Measurements from ENCODE around the gene ATL1. TPM values are rescaled to one million over a fixed set of nuclear protein-coding genes. Genes with fewer than 3 reads are reported as not detected.
"Not testable (repeated sequence)": the region's sequence is repeated elsewhere in the genome, so short reads cannot be mapped to it uniquely, and the experiment has no call there.

The ATL1 gene
- polyA plus RNA-seq, 6 donors from 2014 or later = 2.1 to 7.1 (median 5.2) TPM

DNA sequence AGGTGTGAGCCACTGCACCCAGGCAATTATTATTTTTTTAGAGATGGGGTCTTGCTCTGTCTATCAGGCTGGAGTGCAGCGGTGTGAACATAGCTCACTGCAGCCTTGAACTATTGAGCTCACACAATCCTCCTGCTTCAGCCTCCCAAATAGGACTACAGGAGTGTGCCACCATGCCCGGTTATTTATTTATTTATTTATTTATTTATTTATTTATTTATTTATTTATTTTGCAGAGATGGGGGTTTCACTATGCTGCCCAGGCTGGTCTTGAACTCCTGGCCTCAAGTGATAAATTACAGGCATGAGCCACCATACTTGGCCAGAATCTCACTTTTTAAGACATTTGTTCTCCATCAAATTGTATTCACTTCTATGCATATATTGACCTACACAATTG, 56.3 kb downstream of the ATL1 start:
- ATAC-seq (ENCODE audit: low read depth in 2 of 2) (no peak), DNase-seq (no peak)
- Mint-ChIP-seq H3K27me3 (no peaks in the 10 kb centered on the region), H3K36me3 (no peaks in the 10 kb centered on the region), H3K4me3 (no peak overlapping the region), H3K4me1 (peaks cover 0 to 5% (median 4%) of the 10 kb centered on the region in 3 donors), H3K27ac (no peak overlapping the region), H3K9me3 (no peaks in the 10 kb centered on the region)

DNA sequence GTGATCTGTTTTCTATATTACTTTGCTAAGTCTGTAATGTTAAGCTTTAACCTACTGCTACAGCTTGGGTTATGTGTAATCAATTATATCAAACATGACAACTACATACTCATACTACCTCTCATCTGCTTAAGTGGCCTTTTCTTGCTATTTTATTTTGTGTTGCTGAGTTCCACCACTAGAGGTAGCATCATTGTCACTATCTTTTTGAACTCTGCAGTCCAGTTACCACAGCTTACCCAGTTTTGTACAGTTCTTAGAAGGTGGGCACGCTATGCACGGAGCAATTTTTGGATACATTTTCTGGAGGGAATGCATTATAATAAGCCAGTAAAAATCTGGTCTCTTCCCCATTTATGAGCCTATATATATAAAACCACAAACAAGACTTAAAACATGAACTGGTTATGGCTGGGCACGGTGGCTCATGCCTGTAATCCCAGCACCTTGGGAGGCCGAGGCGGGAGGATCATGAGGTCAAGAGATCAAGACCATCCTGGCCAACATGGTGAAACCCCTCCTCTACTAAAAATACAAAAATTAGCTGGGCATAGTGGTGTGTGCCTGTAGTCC, 59.7 kb downstream of the ATL1 start:
- peak; percentile 29 for DNase-seq
- Mint-ChIP-seq H3K4me1 (peaks cover 0 to 5% (median 4%) of the 10 kb centered on the region in 3 donors), H3K9me3 (no peaks in the 10 kb centered on the region), H3K36me3 (no peaks in the 10 kb centered on the region), H3K27ac (no peak overlapping the region), H3K27me3 (no peaks in the 10 kb centered on the region), H3K4me3 (no peak overlapping the region)
- peak; percentile 43 to 58 for ATAC-seq (ENCODE audit: low read depth in 2 of 2)

DNA sequence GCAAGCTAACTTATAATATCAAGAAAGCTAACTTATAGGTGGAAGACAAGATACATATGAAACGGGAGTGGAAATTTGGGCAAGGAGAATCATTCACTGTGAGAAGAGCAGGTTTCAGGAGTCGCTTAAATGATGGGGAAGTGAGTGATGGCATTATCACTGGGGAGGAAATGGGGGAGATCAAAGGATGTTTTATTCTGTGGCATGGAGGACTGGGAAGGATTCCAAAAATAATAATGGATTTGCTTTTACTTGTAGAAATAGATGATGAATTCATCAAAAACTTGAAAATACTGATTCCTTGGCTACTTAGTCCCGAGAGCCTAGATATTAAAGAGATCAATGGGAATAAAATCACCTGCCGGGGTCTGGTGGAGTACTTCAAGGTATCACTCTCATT, 60.4 kb downstream of the ATL1 start:
- Mint-ChIP-seq H3K9me3 (no peaks in the 10 kb centered on the region), H3K4me3 (no peak overlapping the region), H3K27ac (no peak overlapping the region), H3K4me1 (peaks cover 0 to 5% (median 4%) of the 10 kb centered on the region in 3 donors), H3K36me3 (no peaks in the 10 kb centered on the region), H3K27me3 (no peaks in the 10 kb centered on the region)
- no peak for DNase-seq
- no peak for ATAC-seq (ENCODE audit: low read depth in 2 of 2)

DNA sequence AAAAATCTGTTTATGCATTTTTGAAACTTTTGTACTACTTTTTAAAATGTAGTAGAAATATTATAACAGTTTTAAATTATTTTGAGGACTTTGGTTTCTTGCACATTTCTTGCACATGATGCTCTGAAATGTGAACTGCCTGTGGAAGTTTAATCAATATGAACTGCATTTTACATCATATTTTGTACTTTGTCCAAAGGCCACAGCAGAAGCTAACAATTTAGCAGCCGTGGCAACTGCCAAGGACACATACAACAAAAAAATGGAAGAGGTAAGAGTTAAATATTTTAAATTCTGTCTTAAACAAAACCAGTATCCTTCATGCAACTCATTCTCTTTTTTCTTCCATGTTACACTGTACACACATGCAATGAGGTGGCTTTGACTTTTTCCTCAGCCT, 63.0 kb downstream of the ATL1 start:
- H3K9me3 Mint-ChIP-seq = no peaks in the 10 kb centered on the region
- ATAC-seq (ENCODE audit: low read depth in 2 of 2) (no peak), DNase-seq (no peak)
- H3K36me3 Mint-ChIP-seq = peaks cover 0 to 6% of the 10 kb centered on the region in 2 donors
- H3K4me3 Mint-ChIP-seq = no peak overlapping the region
- H3K27me3 Mint-ChIP-seq = no peaks in the 10 kb centered on the region
- H3K4me1 Mint-ChIP-seq = peaks cover 0 to 11% (median 4%) of the 10 kb centered on the region in 3 donors
- H3K27ac Mint-ChIP-seq = no peak overlapping the region

DNA sequence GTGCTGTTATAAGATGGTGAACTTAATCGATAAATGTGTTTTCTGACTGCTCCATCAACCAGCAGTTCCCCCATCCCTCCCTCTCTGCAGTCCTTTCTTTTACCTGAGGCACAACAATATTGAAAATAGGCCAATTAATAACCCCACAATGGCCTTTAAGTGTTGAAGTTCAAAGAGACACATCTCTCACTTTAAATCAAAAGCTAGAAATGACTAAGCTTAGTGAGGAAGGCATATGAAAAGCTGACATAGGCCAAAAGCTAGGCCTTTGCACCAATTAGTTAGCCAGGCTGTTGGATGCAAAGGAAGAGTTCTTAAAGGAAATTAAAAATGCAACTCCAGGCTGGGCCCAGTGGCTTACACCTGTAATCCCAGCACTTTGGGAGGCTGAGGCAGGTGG, 64.5 kb downstream of the ATL1 start:
- Mint-ChIP-seq H3K9me3 (no peaks in the 10 kb centered on the region), H3K27ac (peak overlapping the region in 1 of 6 donors; percentile 10), H3K4me1 (peaks cover 0 to 14% (median 2%) of the 10 kb centered on the region in 3 donors), H3K4me3 (no peak overlapping the region), H3K27me3 (no peaks in the 10 kb centered on the region), H3K36me3 (peaks cover 0 to 6% of the 10 kb centered on the region in 2 donors)
- DNase-seq (no peak), ATAC-seq (ENCODE audit: low read depth in 2 of 2) (no peak)

DNA sequence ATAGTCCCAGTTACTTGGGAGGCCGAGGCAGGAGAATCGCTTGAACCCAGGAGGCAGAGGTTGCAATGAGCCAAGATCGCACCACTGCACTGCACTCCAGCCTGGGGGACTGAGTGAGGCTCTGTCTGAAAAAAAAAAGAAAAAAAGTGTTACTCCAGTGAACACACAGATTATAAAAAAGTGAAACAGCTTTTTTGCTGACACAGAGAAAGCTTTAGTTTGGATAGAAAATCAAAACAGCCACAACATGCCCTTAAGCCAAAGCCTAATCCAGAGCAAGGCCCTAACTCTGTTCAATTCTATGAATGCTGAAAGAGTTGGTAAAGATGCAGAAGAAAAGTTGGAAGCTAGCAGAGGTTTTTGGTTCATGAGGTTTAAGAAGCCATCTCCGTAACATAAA, 65.0 kb downstream of the ATL1 start:
- not testable (repeated sequence) for ATAC-seq (ENCODE audit: low read depth in 2 of 2); H3K27me3 Mint-ChIP-seq
- peak overlapping the region in 1 of 6 donors; percentile 15 for H3K27ac Mint-ChIP-seq

DNA sequence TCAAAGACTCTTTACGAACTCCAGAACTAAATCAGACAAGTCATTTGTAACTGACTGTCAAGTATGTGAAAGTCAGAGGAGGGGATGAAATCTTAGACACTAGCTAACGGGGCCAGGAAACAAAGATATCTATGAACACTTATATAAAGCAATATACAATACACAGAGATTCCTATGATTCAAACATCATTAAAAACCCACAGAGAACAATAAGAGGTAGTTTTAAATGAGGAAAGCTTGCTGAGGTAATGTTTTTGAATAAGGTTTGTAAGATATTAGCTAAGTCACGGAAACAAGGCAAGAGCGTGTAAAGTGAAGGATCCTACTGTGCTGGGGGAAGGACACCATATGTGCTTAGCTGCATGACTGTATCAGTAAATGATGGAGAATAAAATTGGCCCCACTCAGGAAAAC, 71.5 kb downstream of the ATL1 start:
- ATAC-seq (ENCODE audit: low read depth in 2 of 2) = no peak
- H3K4me1 Mint-ChIP-seq = peaks cover 0 to 9% (median 0%) of the 10 kb centered on the region in 3 donors
- H3K9me3 Mint-ChIP-seq = no peaks in the 10 kb centered on the region
- DNase-seq = no peak
- H3K27ac Mint-ChIP-seq = peak overlapping the region in 3 of 6 donors; percentile 19 to 85 (median 31)
- no peaks in the 10 kb centered on the region for H3K27me3 Mint-ChIP-seq
- H3K36me3 Mint-ChIP-seq = peaks cover 0 to 5% of the 10 kb centered on the region in 2 donors
- H3K4me3 Mint-ChIP-seq = no peak overlapping the region

More for the DNA sequence above, 65.0 kb downstream of the ATL1 start:
- H3K4me3 Mint-ChIP-seq, H3K36me3 Mint-ChIP-seq, H3K9me3 Mint-ChIP-seq, DNase-seq: not testable (repeated sequence)
- H3K4me1 Mint-ChIP-seq = peaks cover 0 to 14% (median 0%) of the 10 kb centered on the region in 3 donors

DNA sequence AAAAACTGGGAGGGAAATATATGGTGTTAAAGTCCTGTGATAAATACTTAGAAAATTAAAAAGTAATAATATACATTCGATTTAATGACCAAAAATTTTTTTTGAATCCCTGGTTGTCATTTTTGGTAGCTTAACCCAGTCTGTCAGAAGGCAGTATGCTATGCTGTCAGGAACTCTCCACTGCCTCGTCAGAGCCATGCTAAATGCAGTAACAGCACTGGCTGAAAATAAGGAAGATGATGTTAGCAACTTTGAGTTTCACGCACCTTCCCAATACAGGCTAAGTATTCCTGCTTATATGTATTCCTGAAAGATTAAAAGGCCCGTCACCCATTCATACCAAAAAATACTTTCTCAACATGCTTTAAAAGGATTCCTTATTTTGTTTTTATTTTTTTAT, 74.0 kb downstream of the ATL1 start:
- Mint-ChIP-seq H3K9me3 (no peaks in the 10 kb centered on the region), H3K27ac (no peak overlapping the region), H3K36me3 (peaks cover 0 to 14% of the 10 kb centered on the region in 2 donors), H3K4me1 (peaks cover 0 to 8% (median 0%) of the 10 kb centered on the region in 3 donors), H3K4me3 (no peak overlapping the region), H3K27me3 (no peaks in the 10 kb centered on the region)
- no peak for DNase-seq
- ATAC-seq (ENCODE audit: low read depth in 2 of 2) = no peak

DNA sequence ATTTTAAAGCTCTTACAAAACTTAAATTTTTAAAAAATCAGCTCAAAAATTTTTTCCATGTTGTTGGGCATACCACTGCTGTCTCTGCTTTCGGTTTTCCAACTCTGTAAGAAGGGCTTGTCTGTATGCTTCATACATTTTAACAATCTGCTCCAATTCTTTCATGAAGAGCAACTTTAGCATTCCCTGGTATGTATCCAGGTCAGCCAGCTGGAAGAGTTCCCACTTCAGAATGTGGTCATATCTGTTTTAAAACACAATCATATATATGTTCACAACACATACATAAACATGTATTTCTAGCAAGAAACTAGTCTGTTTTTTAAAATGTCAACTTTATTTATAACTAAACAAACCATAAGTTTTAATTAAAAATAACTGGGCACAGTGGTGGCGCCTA, 75.2 kb downstream of the ATL1 start:
- ATAC-seq (ENCODE audit: low read depth in 2 of 2) (no peak), DNase-seq (no peak)
- Mint-ChIP-seq H3K4me1 (peaks cover 0 to 8% (median 5%) of the 10 kb centered on the region in 3 donors), H3K27me3 (no peaks in the 10 kb centered on the region), H3K36me3 (peaks cover 5 to 19% of the 10 kb centered on the region in 2 donors), H3K4me3 (no peak overlapping the region), H3K27ac (peak overlapping the region in 1 of 6 donors; percentile 38), H3K9me3 (no peaks in the 10 kb centered on the region)

DNA sequence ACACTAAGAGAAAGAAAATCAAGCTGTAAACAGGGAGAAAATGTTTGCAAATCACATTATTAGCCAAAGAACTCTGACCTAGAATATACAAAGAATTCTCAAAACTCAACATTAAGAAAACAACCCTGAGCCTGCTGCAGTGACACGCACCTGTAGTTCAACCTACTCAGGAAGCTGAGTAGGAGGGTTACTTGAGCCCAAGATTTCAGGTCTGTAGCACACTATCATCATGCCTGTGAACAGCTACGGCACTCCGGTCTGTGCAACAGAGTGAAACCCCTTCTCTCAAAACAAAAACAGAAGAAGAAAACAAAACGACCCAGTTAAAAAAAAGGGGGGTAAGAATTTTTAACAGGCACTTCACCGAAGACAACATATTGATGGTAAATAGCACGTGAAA, 87.3 kb downstream of the ATL1 start:
- H3K9me3 Mint-ChIP-seq = peaks cover 0 to 2% (median 0%) of the 10 kb centered on the region in 7 donors
- DNase-seq (peak; percentile 33), ATAC-seq (ENCODE audit: low read depth in 2 of 2) (peak; percentile 99 to 100)
- H3K4me3 Mint-ChIP-seq = peak overlapping the region; percentile 49 to 92 (median 82)
- H3K4me1 Mint-ChIP-seq = peaks cover 38 to 69% (median 51%) of the 10 kb centered on the region in 3 donors
- peak overlapping the region; percentile 49 to 94 (median 83) for H3K27ac Mint-ChIP-seq
- peaks cover 13 to 17% of the 10 kb centered on the region in 2 donors for H3K36me3 Mint-ChIP-seq
- no peaks in the 10 kb centered on the region for H3K27me3 Mint-ChIP-seq

DNA sequence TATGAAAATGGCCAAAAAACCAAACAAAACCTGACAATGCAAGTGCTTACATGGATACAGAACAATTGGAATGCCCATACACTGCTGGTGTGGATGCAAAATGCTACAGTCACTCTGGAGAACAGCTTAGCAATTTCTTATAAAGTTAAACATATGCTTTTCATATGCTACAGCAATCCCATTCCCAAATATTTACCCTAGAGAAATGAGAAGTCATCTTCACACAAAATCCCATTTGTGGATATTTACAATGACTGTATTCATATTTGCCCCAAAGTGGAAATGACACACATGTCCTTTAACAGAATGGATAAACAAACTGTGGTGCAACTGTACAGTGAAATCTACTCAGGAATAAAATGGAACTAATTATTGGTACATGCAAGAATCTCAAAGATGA, 87.8 kb downstream of the ATL1 start:
- Mint-ChIP-seq H3K36me3 (peaks cover 9 to 15% of the 10 kb centered on the region in 2 donors), H3K4me1 (peaks cover 42 to 73% (median 55%) of the 10 kb centered on the region in 3 donors), H3K9me3 (peaks cover 0 to 2% (median 0%) of the 10 kb centered on the region in 7 donors), H3K27ac (peak overlapping the region; percentile 49 to 94 (median 83)), H3K4me3 (peak overlapping the region; percentile 49 to 92 (median 82)), H3K27me3 (no peaks in the 10 kb centered on the region)
- ATAC-seq (ENCODE audit: low read depth in 2 of 2) = no peak
- DNase-seq = no peak

DNA sequence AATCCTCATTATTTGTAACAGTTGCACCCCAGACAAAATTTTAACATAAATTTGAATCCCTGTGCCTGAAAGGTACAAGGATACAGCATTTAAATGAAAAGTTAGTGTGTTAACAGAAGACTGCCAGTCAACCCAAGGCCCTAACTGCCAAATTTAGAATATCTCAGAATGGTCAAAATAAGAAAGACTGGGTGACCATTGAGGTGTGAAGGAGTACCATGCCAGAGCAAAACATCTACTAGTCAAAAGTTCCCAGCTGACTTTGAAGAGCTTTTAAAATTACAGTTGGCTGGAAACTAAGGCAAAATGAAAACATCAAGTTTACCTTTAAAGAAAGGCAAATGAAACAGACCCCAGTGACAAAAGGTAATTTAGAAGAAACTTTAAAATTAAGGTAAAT, 89.7 kb downstream of the ATL1 start:
- H3K9me3 Mint-ChIP-seq = peaks cover 0 to 2% (median 0%) of the 10 kb centered on the region in 7 donors
- peaks cover 43 to 81% (median 59%) of the 10 kb centered on the region in 3 donors for H3K4me1 Mint-ChIP-seq
- ATAC-seq (ENCODE audit: low read depth in 2 of 2) (peak in 1 of 2 donors; percentile 21), DNase-seq (no peak)
- H3K27ac Mint-ChIP-seq = peak overlapping the region; percentile 71 to 96 (median 92)
- H3K27me3 Mint-ChIP-seq = no peaks in the 10 kb centered on the region
- peak overlapping the region; percentile 22 to 88 (median 49) for H3K4me3 Mint-ChIP-seq
- H3K36me3 Mint-ChIP-seq = peaks cover 5 to 7% of the 10 kb centered on the region in 2 donors

DNA sequence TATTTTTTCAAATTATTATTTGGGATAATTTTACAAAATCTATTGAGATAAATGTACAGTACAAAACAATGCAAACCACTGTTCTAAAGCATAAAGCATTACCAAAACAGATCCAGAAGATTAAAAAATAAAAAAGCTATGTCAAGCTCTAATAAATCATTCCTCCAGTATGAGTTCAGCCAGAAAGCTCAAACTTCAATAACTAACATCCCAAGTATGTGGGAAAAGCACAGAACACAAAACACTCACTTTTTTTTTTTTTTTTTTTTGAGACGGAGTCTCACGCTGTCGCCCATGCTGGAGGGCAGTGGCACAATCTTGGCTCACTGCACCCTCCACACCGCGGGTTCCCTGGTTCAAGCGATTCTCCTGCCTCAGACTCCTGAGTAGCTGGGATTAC, 96.8 kb downstream of the ATL1 start:
- DNase-seq = no peak
- Mint-ChIP-seq H3K36me3 (peaks cover 17 to 26% of the 10 kb centered on the region in 2 donors), H3K4me3 (peak overlapping the region in 1 of 8 donors; percentile 50), H3K4me1 (peaks cover 43 to 70% (median 58%) of the 10 kb centered on the region in 3 donors), H3K9me3 (peaks cover 0 to 1% (median 0%) of the 10 kb centered on the region in 7 donors), H3K27me3 (no peaks in the 10 kb centered on the region), H3K27ac (peak overlapping the region in 1 of 6 donors; percentile 76)
- no peak for ATAC-seq (ENCODE audit: low read depth in 2 of 2)

DNA sequence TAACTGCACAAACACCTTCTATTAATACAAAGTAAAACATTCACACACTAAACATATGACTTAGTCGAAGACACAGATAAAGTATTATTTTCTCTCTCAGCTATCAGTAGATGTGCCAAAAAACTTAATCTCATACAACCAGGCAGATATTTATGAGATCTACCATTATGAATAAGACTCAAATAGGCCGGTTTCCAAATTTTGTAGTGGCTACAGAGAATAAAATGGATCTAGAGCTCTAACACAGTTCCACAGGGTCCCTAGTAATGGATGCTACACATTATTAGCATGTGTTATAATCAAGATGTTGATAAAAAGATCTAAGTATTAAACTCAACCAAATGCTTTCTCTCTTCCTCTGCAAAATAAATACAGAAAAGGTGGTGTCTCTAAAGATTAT, 97.8 kb downstream of the ATL1 start:
- H3K27ac Mint-ChIP-seq = peak overlapping the region in 4 of 6 donors; percentile 47 to 61 (median 56)
- DNase-seq = no peak
- H3K27me3 Mint-ChIP-seq = no peaks in the 10 kb centered on the region
- peaks cover 37 to 63% (median 52%) of the 10 kb centered on the region in 3 donors for H3K4me1 Mint-ChIP-seq
- no peak overlapping the region for H3K4me3 Mint-ChIP-seq
- ATAC-seq (ENCODE audit: low read depth in 2 of 2) = no peak
- H3K9me3 Mint-ChIP-seq = peaks cover 0 to 1% (median 0%) of the 10 kb centered on the region in 7 donors
- peaks cover 19 to 26% of the 10 kb centered on the region in 2 donors for H3K36me3 Mint-ChIP-seq

All from naive B cell (primary cell).